SIG-M5 treated with dmso at 0.1 percent for 504 hours (cell line): ENCODE results near the gene LMTK3.
A peak's percentile ranks its signal among the peaks of the same experiment; 100 is the strongest.

Experiments used
- DNase-seq: peaks from one replicate; lab custom pipeline; 2025; ENCODE audit not compliant: unreplicated experiment; lab: John Stamatoyannopoulos, UW

The LMTK3 gene

DNA sequence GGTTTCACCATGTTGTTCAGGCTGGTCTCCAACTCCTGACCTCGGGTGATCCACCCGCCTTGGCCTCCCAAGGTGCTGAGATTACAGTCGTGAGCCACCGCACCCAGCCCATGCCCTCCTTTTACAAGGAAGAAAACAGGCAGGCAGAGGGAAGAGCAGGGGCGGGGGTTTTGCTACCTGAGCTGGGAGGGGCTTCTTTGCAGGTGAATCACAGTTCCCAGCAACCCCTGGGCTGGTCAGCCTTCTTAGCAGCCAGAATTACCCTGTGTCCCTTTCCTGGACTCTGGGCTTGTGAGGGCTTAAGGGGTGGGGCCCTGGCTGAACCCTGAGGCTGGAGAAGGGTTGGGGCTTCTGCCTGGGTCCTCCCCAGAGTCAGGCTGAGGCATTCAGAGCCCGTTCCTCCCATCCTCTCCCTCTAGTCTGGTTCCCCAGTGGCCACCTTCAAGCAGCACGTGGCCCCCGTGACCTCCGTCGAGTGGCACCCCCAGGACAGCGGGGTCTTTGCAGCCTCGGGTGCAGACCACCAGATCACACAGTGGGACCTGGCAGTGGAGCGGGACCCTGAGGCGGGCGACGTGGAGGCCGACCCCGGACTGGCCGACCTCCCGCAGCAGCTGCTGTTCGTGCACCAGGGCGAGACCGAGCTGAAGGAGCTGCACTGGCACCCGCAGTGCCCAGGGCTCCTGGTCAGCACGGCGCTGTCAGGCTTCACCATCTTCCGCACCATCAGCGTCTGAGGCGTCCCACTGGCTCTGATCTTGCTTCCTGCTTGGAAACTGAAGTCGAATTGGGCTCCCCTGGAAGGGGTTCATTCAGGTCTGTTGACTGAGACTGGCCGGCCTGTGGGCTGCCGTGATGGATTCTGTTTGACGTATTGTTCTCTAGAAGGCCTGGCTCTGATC is 59.1 kb downstream of the LMTK3 start:
- no peak for DNase-seq

DNA sequence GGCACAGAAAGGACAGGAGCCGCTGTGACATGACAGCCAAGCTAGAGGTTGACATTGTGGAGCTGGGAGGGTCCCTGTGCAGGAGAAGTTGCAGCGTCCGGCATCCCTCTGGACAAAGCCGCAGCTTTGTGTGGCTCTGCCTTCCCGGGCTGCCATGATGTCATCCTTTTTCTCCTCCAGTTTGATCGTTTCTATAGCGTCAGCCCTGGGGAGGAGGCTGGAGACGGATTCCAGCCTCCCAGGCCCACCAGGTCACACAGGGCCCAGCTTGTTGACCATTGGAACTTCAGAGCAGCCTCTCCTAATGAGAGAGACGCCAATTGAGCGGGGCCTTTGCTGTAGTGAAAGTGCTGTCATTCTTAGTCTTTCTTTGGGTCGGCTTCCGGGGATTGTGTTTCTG is 60.0 kb downstream of the LMTK3 start:
- no peak for DNase-seq

- DNase-seq, result no peak
These were observed 60.8 kb downstream of the LMTK3 start for GRCh38 chr19:48450863-48451262.

DNA sequence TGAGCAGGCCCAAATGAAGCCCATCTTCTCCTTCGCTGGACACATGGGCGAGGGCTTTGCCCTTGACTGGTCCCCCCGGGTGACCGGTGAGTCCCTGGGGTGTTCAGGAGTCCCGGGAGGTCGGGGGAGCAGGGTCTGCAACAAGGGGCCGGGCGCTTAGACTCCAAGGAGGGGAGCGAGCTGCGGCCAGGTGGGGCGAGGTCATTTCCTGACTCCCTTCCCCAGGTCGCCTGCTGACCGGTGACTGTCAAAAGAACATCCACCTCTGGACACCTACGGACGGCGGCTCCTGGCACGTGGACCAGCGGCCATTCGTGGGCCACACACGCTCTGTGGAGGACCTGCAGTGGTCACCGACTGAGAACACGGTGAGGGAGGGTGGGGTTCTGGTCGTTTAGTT is 61.2 kb downstream of the LMTK3 start:
- no peak for DNase-seq

GRCh38 chr19:48448563-48448962 is 63.1 kb downstream of the LMTK3 start:
- DNase-seq, result no peak

GRCh38 chr19:48446579-48446978 is 65.1 kb downstream of the LMTK3 start:
- DNase-seq, result no peak

DNA sequence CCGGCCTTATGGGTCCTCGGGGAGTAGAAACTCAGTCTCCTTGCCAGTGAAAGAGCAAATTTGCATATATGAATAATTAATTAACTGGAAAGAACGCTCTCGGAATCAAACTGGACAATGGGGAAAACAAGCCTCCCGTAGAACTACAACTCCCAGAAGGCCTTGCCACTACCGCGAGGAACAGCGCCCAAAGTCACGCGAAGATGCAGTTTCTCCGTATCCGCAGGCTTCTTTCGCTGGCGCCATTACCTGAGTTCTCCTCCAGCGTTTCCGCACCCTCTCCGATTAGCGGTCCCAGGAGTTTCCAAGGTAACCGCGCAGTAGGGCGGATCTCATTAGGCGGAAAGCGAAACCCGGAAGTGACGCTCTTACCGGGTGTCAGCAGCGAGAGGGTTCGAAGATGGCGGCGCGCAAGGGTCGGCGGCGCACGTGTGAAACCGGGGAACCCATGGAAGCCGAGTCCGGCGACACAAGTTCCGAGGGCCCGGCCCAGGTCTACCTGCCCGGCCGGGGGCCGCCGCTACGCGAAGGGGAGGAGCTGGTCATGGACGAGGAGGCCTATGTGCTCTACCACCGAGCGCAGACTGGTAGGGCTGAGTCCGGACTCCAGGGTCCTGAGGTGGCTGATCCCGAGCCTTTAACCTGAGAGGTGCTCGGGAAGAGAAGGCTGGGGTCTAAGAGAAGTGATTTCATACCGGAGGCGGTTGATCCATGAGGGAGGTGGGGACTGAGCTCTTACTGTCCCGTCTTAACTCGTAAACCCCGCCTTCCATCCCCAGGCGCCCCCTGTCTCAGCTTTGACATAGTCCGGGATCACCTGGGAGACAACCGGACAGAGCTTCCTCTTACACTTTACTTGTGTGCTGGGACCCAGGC is 65.8 kb downstream of the LMTK3 start, which contains the start of gene GRWD1:
TSS of gene GRWD1 (plus strand) at position 378 of the 876 bp plus-strand sequence. CDS start at position 401, 23 bp downstream.
- DNase-seq, result peak; percentile 96

- peak; percentile 78 for DNase-seq
These were observed 66.4 kb downstream of the LMTK3 start for GRCh38 chr19:48445256-48445605.

DNA sequence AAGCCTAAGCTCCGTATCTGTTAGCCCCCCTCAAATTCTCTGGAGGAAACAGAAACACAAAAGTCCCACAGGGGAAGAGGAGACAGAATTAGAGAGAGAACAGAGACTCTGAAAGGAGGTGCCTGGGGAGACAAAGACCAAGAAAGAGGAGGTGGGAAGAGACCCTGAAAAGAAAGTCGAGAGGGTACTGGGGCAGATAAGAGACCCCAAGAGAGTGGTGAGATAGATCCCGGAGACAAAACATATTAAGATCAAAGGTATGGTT is 66.8 kb downstream of the LMTK3 start:
- no peak for DNase-seq

- DNase-seq, result no peak
These were observed 67.3 kb downstream of the LMTK3 start for GRCh38 chr19:48444129-48444935.

DNA sequence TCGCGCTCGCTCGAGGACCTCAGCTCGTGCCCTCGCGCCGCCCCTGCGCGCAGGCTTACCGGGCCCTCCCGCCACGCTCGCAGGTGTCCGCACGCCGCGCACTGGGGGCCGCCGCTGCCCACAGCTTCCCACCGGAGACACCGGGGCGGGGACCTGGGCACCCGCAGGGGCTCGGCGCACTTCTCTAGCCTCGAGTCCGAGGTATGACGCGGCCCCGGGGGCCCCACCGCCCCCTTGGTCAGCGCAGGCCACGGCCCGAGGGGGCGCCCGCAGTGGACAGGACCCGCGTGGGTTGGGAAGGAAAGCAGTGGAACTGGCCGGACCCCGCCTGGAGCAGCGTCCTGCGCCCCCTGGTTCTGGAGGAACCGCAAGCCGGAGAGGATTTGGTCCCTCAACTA is 67.9 kb downstream of the LMTK3 start:
- no peak for DNase-seq

DNA sequence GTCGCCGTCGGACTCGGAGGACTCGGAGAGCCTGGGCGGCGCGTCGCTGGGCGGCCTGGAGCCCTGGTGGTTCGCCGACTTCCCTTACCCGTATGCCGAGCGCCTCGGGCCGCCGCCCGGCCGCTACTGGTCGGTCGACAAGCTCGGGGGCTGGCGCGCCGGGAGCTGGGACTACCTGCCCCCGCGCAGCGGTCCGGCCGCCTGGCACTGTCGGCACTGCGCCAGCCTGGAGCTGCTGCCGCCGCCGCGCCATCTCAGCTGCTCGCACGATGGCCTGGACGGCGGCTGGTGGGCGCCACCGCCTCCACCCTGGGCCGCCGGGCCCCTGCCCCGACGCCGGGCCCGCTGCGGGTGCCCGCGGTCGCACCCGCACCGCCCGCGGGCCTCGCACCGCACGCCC is 68.4 kb downstream of the LMTK3 start:
- no peak for DNase-seq

- no peak for DNase-seq
These were observed 69.3 kb downstream of the LMTK3 start for GRCh38 chr19:48442116-48443035.

DNA sequence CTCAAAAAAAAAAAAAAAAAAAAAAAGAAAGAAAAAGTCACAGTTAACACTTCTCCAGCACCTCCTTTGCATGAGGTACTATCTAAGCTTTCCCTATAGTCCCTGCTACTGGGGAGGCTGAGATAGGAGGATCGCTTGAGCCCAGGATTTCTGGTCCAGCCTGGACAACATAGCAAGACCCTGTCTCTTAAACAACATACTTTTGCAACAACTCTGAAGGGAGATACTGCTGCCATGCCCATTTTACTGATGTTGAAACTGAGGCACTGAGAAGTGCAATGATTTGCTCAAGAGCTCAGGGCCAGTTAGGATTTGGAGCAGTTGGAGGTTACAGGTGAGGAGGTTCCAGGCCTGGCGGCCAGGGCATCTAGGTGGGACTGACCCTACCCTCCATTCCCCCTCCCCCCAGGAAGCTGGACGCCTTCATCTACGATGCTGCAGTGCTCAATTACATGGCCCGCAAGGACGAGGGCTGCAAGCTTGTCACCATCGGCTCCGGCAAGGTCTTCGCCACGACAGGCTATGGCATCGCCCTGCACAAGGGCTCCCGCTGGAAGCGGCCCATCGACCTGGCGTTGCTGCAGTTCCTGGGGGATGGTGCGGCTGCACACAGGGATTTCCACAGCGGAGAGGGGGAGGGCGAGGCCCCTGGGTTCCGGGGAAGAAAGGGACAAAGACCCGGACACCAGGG is 70.1 kb downstream of the LMTK3 start:
- no peak for DNase-seq

GRCh38 chr19:48436586-48436985 is 75.0 kb downstream of the LMTK3 start:
- no peak for DNase-seq
